Left kidney (tissue), 2 donors: Measurements from ENCODE around the gene MAST4. TPM values are rescaled to one million over a fixed set of nuclear protein-coding genes. Genes with fewer than 3 reads are reported as not detected.
"Not testable (repeated sequence)": the region's sequence is repeated elsewhere in the genome, so short reads cannot be mapped to it uniquely, and the experiment has no call there.

Source experiments
- DNase-seq: peaks from one replicate; pipeline ENCODE4 v3.0.0-alpha.2; 2013
- polyA plus RNA-seq: library from polyadenylated mRNA; unstranded; fragments of 120-200 nt; gene quantifications from one replicate; pipeline ENCODE4 v1.2.1, GENCODE V29; 2013; ENCODE audit not compliant: insufficient read length

Gene MAST4
- polyA plus RNA-seq, 1 donor: 19.7 TPM

DNA sequence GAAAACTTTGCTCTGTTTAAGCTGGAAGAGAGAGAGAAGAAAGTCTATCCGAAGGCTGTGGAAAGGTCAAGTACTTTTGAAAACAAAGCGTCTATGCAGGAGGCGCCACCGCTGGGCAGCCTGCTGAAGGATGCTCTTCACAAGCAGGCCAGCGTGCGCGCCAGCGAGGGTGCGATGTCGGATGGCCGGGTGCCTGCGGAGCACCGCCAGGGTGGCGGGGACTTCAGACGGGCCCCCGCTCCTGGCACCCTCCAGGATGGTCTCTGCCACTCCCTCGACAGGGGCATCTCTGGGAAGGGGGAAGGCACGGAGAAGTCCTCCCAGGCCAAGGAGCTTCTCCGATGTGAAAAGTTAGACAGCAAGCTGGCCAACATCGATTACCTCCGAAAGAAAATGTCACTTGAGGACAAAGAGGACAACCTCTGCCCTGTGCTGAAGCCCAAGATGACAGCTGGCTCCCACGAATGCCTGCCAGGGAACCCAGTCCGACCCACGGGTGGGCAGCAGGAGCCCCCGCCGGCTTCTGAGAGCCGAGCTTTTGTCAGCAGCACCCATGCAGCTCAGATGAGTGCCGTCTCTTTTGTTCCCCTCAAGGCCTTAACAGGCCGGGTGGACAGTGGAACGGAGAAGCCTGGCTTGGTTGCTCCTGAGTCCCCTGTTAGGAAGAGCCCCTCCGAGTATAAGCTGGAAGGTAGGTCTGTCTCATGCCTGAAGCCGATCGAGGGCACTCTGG is 567.8 kb downstream of the MAST4 start:
- DNase-seq: no peak

DNA sequence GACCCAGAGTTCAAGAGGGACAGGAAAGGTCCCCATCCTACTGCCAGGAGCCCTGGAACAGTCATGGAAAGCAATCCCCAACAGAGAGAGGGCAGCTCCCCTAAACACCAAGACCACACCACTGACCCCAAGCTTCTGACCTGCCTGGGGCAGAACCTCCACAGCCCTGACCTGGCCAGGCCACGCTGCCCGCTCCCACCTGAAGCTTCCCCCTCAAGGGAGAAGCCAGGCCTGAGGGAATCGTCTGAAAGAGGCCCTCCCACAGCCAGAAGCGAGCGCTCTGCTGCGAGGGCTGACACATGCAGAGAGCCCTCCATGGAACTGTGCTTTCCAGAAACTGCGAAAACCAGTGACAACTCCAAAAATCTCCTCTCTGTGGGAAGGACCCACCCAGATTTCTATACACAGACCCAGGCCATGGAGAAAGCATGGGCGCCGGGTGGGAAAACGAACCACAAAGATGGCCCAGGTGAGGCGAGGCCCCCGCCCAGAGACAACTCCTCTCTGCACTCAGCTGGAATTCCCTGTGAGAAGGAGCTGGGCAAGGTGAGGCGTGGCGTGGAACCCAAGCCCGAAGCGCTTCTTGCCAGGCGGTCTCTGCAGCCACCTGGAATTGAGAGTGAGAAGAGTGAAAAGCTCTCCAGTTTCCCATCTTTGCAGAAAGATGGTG is 568.8 kb downstream of the MAST4 start:
- no peak for DNase-seq

DNA sequence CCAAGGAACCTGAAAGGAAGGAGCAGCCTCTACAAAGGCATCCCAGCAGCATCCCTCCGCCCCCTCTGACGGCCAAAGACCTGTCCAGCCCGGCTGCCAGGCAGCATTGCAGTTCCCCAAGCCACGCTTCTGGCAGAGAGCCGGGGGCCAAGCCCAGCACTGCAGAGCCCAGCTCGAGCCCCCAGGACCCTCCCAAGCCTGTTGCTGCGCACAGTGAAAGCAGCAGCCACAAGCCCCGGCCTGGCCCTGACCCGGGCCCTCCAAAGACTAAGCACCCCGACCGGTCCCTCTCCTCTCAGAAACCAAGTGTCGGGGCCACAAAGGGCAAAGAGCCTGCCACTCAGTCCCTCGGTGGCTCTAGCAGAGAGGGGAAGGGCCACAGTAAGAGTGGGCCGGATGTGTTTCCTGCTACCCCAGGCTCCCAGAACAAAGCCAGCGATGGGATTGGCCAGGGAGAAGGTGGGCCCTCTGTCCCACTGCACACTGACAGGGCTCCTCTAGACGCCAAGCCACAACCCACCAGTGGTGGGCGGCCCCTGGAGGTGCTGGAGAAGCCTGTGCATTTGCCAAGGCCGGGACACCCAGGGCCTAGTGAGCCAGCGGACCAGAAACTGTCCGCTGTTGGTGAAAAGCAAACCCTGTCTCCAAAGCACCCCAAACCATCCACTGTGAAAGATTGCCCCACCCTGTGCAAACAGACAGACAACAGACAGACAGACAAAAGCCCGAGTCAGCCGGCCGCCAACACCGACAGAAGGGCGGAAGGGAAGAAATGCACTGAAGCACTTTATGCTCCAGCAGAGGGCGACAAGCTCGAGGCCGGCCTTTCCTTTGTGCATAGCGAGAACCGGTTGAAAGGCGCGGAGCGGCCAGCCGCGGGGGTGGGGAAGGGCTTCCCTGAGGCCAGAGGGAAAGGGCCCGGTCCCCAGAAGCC is 569.6 kb downstream of the MAST4 start:
- DNase-seq: peak; percentile 89

DNA sequence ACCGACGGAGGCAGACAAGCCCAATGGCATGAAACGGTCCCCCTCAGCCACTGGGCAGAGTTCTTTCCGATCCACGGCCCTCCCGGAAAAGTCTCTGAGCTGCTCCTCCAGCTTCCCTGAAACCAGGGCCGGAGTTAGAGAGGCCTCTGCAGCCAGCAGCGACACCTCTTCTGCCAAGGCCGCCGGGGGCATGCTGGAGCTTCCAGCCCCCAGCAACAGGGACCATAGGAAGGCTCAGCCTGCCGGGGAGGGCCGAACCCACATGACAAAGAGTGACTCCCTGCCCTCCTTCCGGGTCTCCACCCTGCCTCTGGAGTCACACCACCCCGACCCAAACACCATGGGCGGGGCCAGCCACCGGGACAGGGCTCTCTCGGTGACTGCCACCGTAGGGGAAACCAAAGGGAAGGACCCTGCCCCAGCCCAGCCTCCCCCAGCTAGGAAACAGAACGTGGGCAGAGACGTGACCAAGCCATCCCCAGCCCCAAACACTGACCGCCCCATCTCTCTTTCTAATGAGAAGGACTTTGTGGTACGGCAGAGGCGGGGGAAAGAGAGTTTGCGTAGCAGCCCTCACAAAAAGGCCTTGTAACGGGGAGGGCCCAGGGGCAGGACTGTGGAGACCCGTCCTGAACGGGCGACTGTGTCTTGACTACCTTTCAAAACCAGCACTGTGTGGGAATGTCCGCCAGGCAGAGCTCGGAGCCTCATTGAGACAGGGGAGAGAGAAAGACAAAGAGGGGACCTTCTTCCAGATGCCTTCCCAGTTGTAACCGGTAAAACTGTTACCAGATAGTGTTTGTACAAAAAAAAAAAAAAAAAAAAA is 570.5 kb downstream of the MAST4 start:
- DNase-seq: no peak

DNA sequence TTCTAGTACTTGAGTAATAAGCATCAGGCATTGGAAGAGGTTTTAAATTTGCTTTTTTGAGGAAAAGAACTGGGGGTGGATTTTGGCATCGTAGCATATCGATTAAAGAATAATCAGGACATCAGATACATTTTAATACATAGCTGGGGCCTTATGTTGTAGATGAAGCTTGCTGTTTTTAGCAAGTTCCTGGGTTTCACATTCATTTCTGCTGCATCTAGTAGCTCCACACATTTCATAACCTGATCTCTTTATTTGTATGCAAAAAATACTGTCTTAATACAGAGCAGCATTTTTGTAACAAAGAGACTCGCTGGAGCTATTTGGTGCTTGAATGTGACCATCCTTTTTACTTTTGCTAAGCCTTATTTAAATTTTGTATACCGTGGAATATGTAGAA is 571.9 kb downstream of the MAST4 start:
- DNase-seq: no peak

DNA sequence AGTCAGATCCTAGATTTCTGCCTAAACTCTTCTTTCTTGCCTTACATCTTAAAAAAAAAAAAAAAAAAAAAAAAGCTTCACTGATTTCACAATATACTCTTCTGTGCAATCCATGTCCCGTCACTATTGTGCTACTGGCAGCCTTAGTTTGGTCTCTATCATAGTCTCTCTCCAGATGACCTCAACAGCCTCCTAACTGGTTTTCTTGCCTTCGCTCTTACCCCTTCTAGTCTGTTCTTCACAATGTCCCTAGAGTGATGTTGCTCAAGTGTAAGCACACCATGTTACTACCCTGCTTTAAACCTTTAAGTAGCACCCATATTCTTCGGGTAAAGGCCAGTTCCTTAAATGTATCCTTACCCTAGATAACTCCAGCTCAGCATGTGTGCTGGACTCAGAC is 574.6 kb downstream of the MAST4 start:
- DNase-seq: no peak

DNA sequence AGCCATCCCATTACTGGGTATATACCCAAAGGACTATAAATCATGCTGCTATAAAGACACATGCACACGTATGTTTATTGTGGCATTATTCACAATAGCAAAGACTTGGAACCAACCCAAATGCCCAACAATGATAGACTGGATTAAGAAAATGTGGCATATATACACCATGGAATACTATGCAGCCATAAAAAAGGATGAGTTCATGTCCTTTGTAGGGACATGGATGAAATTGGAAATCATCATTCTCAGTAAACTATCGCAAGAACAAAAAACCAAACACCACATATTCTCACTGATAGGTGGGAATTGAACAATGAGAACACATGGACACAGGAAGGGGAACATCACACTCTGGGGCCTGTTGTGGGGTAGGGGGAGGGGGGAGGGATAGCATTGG is 577.2 kb downstream of the MAST4 start:
- not testable (repeated sequence) for DNase-seq

DNA sequence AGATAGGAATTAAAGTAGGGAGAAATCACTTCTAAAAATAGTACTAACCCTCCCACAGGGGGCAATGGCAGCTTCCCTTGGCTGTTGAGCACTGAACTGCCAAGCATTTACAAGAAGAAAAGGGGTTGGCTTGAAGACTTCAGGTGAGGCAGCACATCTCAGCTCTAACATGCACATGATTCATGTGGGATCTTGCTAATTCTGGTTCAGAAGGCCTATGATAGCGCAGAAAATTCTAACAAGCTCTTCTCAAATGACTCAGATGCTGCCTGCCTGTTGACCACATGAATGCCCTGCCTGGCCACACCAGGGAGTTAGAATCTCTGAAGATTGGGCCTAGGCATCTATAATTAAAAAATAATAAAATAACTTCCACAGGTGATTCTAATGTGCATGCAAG is 577.8 kb downstream of the MAST4 start:
- no peak for DNase-seq

DNA sequence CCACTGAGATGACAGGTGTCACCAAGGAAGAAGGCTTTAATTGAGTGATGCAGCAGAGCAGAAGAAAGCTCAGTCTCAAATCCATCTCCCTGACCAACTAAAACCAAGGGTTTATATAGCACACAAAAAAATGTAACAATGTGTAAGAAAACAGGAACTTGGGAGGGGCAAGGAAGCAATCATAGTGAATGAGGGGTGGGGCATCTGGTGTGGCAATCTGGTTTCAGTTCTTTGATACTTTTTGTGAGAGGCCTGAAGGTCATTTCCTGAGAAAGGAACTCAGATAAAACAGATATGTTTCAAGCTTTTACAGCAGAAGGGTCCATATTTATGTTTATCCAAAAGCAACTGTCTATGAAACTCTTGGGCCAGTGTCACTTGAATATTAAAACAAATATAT is 580.7 kb downstream of the MAST4 start:
- no peak for DNase-seq

DNA sequence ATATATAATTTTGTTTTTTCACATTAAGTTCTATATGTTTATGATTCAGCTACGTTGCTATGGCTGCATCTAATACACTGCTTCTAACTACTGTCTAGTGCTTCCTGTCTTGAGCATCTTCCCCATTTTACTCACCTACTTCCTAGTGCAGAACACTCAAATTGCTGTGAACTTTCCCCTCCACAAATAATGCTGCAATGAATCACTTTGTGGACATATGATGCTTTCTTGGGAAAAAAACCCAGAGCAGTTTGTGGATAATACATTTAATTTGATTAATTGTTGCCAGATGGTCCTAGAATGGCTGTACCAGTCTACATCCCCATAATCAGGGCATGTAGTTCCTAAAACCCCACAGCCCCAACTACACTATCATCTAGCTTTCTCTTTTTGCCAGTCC is 581.9 kb downstream of the MAST4 start:
- no peak for DNase-seq

DNA sequence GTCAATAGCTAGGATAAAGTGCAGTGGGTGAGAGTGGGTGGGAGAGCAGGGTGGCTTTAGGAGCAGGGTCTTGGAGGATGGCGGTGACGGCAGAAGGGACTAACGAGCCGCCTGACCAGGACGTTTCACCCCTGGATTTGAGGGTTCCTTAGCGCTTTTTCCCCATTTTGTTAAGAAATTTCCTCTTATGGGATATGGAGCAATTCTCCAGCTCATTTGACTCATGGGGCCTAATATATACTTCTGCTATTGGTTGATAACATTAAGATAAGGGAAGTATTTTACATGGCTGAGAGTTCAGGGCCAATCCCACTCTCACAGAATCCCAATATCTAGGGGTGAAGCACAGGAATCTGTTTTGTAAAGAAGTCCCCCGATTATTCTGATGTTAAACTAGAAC is 582.8 kb downstream of the MAST4 start:
- DNase-seq: no peak

DNA sequence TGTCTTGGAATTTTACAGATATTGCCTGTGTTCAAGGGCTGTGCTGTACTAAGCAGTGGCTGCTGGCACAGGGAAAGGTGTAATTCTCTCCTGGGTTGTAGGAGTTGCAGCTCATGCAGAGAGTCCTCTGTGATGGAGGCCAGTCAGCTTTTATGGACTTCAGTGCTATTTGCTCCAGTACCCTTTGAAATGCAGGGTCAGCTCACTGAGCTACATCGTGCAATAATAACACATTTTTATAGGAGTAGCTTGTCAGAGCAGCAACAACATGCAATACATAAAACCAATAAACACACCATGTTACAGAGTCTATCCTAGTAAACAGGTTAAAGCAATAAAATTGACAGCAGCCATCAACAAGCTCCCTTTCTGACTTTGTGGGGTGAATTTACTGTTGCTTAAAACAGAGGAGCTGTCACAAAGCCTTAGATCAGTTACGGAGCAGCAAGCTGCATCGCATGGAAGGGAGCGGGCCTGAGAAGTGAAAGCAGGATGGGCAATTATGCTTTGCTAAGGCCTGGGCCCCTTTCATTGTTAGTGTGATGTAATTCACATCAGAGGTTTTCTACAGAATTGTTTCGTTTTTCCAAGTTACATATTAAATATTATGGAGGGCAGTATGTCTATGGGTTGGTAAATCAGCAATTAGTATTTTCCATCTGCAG is 583.6 kb downstream of the MAST4 start:
- DNase-seq: no peak

DNA sequence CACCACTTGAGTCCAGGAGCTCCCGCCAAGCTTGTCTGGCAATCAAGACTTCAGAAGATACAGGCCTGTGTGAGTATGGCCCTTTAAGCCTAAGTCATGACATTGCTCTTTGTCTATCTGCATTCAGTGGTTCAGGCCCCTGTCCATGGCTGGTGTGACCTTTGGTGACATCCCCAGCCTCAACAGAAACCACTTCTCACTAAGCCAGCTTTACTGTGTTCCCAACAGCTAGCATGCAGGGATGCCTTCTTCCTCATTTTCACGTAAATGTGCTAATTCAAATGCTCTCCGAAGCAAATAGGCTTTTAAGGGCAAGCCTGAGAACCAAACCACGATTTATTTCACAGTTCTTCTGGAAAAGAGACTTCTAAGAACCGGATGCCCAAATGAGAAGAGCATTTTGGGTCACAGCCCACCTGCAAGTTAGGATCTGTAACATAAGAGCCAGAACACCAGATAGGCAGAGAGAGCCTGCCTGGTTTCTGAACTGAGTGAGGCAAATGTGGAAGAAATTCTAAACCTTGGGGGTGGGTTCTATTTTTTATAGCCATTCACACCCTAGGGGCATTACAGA is 585.5 kb downstream of the MAST4 start:
- DNase-seq: no peak

DNA sequence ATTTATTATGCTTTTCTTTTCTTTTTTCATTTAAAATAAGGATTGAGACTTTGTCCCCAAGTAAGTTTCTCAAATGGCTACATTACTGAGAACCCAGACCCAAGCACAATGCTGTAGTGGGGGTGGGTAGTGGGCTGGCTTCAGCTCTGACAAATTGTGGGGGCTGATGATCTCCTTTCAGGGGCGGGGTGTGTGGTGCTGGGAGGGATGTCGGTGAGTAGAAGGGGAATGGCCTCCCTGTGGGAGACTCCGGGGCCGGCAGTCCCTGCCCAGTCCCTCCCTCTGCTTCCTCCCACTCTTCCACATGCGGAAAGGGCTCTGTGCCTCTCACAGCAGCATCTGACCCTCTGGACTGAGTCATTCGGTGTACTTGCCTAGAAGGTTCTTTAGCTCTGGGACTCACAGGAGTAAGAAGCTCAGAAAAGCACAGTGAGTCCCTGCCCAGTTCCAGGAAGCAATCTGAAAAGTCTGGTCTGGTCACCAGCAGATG is 586.2 kb downstream of the MAST4 start:
- no peak for DNase-seq

DNA sequence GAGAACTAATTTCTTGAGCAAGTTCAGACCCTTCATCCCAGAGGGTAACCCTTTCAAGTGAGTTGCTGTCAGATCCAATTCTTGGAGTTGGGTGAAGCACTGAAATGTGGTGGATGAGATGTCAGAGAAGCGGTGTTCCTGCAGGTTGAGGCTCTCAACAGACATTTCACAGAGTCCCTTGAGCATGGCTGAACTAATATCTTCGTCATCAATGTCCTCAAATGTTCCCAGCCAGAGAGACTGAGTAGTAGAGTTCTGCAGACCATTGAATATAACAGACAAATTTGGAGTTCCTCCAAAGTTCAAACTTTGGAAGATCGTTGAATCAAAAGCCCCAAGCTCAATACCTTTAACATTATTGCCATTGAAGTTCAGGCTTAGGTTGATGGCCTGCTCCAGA is 587.7 kb downstream of the MAST4 start:
- no peak for DNase-seq

DNA sequence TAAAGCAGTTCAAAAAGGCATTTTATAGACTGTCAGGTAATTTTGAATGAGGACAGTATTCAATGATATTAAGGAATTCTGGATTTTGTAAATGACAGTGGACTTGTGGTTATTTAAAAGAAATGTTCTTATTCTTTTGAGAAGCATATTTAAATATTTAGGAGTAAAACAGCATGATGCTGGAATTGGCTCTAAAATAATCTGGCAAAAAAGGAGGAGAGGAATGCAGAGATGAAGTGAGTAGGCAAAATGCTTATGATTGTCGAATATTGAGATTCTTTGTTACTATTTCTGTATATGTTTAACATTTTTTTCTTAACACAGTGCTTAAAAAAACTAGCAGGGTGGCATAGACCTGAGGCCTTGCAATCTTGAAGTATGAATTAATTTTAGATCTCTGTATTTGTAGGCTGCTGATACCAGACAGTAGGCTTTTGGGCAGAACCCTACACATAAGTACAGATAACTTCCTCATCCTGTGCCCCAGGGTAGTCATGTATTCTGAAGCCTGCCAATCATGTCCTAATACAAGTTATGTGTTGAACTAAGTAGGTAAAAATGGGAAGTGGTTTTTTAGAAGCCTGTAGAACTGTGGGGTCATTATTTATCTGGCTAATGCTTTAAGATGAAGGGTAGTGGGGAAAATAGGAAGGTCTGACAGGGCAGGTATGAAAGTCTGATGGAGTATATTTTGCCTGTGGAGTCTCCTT is 591.0 kb downstream of the MAST4 start:
- DNase-seq: no peak

DNA sequence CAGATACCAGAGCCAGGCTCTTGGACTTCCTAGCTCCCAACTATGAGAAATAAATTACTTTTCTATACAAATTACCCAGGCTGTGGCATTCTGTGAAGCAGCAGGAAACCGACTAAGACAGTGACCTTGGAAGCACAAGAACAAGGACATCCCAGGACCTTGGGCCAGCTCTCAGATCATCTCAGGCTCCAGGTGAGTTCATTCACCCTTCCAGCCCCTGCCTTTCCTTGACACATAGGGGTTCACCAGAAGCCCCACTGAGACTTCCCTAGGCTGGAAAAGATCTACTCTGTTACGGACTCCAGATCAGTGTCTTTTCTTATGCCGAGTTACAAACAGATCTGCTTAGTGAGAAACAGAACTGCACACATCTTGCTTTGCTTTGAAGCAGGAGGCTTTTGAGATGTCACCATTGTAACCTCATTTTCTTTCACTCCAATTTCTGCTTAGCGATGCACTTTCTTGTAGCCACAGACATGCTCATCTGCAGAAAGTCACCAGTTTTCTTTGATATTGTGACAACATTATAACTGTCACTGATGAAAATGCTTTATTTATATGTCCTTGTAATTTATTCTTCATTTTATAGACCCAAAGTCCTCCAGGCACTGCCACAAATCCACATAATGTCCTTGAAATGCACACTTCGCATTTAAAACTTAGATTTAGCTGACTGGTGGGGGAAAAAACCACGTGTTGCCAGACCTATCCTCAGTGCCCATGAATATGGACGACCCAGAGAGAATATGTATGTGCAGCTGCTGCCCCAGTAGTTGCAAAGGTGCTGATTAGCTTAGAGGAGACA is 592.3 kb downstream of the MAST4 start:
- no peak for DNase-seq

DNA sequence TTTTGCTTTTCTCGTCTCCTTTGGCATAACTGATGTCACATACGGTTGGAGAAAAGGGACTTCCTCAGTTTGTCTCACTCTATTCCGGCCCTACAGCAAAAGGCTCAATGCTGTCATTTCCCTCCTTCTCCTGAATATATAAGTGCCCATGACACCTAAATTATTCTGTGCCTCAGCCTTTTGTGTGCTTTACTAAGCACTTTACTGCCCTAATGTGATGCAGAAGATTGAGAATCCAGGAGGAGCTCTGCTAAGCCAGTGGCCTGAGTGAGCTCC is 592.8 kb downstream of the MAST4 start:
- no peak for DNase-seq

DNA sequence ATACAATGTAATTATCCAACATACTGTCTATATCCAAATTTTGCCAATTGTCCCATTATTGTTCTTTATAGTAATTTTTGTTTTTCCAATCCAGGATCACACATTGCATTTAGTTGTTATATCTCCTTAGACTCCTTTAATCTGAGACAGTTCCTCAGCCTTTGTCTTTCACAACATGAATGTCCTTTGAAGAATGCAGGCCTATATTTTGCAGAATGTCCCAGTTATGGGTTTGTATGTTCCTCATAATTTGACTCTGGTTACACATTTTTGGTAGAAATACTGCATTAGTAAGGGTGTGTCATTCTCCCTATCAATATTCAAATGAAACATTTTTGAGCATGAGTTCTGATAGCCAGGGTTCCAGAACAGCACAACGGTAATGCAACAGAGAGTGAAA is 593.7 kb downstream of the MAST4 start:
- no peak for DNase-seq

DNA sequence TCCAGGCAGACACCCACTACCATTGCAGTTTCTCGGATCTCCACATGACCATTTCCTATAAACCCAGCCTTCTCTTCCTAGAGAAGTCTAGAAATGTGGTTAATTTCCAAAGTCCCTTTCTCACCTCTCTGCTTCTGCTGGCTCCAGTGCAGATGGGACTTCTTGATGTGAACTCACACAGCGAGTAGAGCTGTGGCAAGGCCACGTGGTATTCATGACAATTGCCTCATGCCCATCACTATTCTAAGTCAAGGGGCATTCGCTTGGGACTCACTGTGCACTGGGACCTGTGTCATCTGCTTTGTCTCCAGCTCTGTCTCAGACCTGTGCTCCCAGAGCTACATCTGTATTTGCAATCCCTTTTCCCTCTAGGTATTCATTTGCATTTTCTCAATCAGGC is 594.2 kb downstream of the MAST4 start:
- DNase-seq: no peak
